Muscle layer of duodenum (tissue), 2 donors: ENCODE results near the gene PTPRT.

Source experiments
- H3K27ac ChIP-seq: one replicate; pipeline ENCODE4 v1.7.0; 2013; ENCODE audit warnings: mild to moderate bottlenecking, low read length
- H3K27me3 ChIP-seq: one replicate; pipeline ENCODE4 v1.7.0; 2013; ENCODE audit warnings: low read depth, mild to moderate bottlenecking, control low read depth, low read length
- H3K36me3 ChIP-seq, 2 donors: one replicate each; pipeline ENCODE4 v1.7.0; 2013; ENCODE audit warnings: low read length in 2 of 2, control low read depth in 1 of 2, mild to moderate bottlenecking in 1 of 2; ENCODE audit not compliant: insufficient read depth in 2 of 2, control insufficient read depth in 1 of 2
- H3K4me1 ChIP-seq, 2 donors: one replicate each; pipeline ENCODE4 v1.7.0; 2013; ENCODE audit warnings: low read length in 2 of 2, mild to moderate bottlenecking in 2 of 2, control low read depth in 1 of 2, moderate library complexity in 1 of 2; ENCODE audit not compliant: insufficient read depth in 2 of 2, control insufficient read depth in 1 of 2
- H3K4me3 ChIP-seq, 2 donors: one replicate each; pipeline ENCODE4 v1.7.0; 2013; ENCODE audit warnings: low read length in 2 of 2, low read depth in 1 of 2, mild to moderate bottlenecking in 1 of 2
- H3K9me3 ChIP-seq, 2 donors: one replicate each; pipeline ENCODE4 v1.7.0; 2013; ENCODE audit warnings: low read length in 2 of 2, control low read depth in 1 of 2, mild to moderate bottlenecking in 1 of 2; ENCODE audit not compliant: control insufficient read depth in 1 of 2
- donor health status: healthy.

The PTPRT gene

GRCh38 chr20:42646250-42646649 lies 543.5 kb downstream of the PTPRT start:
- H3K36me3 ChIP-seq = no peaks in the 10 kb centered on the region
- H3K9me3 ChIP-seq = peaks cover 0 to 3% of the 10 kb centered on the region in 2 donors
- no peak overlapping the region for H3K27ac ChIP-seq
- no peak overlapping the region for H3K4me3 ChIP-seq
- H3K27me3 ChIP-seq = no peaks in the 10 kb centered on the region
- no peaks in the 10 kb centered on the region for H3K4me1 ChIP-seq

DNA sequence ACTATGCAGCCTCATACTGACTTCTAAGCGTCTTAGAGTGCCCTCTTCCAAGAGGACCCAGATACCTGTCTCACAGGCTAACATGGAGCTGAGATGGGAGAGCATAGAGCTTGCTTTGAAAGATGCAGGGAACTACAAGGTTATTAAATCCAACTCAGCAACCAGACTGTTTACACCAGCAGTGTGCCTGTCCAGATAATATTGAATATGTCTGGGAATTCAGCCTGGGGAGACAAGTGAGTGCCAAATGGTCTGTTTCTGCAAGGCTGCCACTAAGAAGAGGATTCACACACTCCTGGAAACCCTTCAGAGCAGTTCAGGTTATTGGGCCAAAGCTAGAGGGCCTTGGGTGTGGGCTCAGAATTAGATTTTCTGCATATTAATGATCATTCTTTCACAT lies 547.8 kb downstream of the PTPRT start:
- Histone ChIP-seq H3K27me3 (no peaks in the 10 kb centered on the region), H3K4me3 (no peak overlapping the region), H3K27ac (no peak overlapping the region), H3K36me3 (no peaks in the 10 kb centered on the region), H3K4me1 (no peaks in the 10 kb centered on the region), H3K9me3 (peaks cover 0 to 3% of the 10 kb centered on the region in 2 donors)

DNA sequence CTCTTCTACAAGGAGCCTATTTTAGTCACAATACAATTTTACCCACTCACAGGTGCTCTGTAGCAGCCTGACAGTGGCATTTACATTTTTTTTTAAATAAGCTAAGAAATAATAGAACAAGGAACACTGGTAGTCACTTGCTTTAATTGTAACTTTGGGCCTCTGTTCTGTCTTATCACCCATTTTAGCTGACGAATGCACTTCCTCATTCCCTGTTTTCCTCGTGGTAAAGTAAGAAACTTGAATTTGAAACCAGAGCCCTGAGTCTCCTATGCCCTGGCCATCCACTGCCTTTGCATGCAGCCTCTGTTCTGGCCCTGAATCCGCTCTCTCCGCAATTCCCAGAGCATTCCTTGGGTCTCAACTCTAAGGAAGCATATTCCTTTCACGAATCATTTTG lies 550.6 kb downstream of the PTPRT start:
- Histone ChIP-seq H3K27me3 (no peaks in the 10 kb centered on the region), H3K36me3 (no peaks in the 10 kb centered on the region), H3K4me3 (no peak overlapping the region), H3K4me1 (no peaks in the 10 kb centered on the region), H3K9me3 (peaks cover 0 to 3% of the 10 kb centered on the region in 2 donors), H3K27ac (no peak overlapping the region)

DNA sequence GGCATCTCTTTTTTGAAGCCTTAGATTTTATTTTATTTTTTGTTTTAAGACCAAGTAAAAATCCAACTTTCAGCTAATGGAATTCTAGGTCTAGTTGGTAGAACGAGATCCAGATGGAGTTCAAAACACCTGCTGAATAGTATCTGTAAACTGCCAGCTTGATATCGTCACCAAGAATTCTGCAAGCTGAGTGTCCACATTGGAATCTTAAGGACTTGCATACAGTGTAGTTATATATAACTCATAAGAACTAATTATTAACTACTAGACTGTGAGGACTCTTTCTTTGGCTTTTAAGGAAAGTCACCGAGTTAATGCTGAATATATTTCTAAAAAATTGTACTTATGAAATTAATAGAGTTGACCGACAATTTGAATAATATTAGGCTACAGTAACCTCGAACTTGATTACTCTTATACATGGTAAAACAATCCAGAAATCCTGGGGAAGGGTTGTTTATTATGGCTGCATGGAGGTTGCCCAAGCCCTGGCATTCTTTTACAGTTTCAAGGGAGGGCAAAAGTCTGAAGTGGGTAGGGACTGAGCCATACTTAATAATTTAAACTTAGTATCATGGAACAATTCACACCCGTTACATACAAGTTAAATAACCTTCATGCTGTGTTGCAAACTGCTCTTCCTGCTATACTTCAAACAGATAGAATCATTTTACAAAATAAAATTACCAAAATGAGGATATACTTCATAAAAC lies 553.9 kb downstream of the PTPRT start:
- H3K9me3 ChIP-seq = no peaks in the 10 kb centered on the region
- H3K4me1 ChIP-seq = no peaks in the 10 kb centered on the region
- H3K27ac ChIP-seq = no peak overlapping the region

GRCh38 chr20:42634156-42634555 lies 555.5 kb downstream of the PTPRT start:
- Histone ChIP-seq H3K4me3 (no peak overlapping the region), H3K27ac (no peak overlapping the region), H3K36me3 (no peaks in the 10 kb centered on the region), H3K4me1 (no peaks in the 10 kb centered on the region), H3K9me3 (peaks cover 0 to 2% of the 10 kb centered on the region in 2 donors), H3K27me3 (no peaks in the 10 kb centered on the region)

More for the DNA sequence above, 553.9 kb downstream of the PTPRT start:
- Histone ChIP-seq H3K36me3 (no peaks in the 10 kb centered on the region), H3K4me3 (no peak overlapping the region), H3K27me3 (no peaks in the 10 kb centered on the region)

DNA sequence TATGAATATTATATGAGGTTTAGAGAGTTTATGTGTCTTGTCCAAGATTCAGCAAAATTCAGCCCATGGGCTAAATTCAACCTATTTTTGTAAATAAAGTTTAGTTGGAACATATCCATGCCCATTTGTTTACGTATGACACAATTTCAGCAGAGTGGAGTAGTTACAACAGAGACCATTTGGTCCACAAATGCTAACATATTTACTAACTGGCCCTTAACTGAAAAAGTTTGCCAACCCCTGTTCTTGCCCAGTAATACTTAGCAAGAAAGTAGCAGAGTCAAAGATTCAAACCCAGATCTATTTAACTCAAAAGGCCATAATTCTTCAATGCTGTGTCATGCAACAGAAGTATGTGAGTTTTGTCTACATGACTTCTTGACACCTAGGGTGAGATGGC lies 561.0 kb downstream of the PTPRT start:
- Histone ChIP-seq H3K36me3 (no peaks in the 10 kb centered on the region), H3K4me1 (no peaks in the 10 kb centered on the region), H3K4me3 (no peak overlapping the region), H3K27ac (no peak overlapping the region), H3K9me3 (peaks cover 0 to 2% of the 10 kb centered on the region in 2 donors), H3K27me3 (no peaks in the 10 kb centered on the region)

DNA sequence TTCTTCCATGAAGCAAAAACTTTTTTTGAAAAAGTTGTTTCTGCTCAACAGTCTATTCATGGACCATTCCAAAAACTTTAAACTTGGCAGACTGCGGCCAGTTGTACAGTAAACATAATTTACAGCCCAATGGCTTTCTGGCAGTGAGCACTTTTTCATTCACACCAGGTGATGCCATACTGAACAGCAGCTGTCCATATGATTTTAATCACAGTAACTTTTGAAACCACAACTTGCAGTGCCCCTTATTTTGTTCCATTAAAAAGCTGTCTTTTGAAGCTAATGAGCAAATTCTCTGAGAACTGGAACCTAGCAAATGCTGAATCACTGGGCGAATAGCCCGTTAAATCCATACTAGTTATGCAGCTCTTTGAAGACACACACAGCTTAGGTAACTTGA lies 576.6 kb downstream of the PTPRT start:
- H3K4me3 ChIP-seq = no peak overlapping the region
- H3K4me1 ChIP-seq = no peaks in the 10 kb centered on the region
- no peak overlapping the region for H3K27ac ChIP-seq
- peaks cover 0 to 2% of the 10 kb centered on the region in 2 donors for H3K9me3 ChIP-seq
- H3K27me3 ChIP-seq = no peaks in the 10 kb centered on the region
- no peaks in the 10 kb centered on the region for H3K36me3 ChIP-seq

DNA sequence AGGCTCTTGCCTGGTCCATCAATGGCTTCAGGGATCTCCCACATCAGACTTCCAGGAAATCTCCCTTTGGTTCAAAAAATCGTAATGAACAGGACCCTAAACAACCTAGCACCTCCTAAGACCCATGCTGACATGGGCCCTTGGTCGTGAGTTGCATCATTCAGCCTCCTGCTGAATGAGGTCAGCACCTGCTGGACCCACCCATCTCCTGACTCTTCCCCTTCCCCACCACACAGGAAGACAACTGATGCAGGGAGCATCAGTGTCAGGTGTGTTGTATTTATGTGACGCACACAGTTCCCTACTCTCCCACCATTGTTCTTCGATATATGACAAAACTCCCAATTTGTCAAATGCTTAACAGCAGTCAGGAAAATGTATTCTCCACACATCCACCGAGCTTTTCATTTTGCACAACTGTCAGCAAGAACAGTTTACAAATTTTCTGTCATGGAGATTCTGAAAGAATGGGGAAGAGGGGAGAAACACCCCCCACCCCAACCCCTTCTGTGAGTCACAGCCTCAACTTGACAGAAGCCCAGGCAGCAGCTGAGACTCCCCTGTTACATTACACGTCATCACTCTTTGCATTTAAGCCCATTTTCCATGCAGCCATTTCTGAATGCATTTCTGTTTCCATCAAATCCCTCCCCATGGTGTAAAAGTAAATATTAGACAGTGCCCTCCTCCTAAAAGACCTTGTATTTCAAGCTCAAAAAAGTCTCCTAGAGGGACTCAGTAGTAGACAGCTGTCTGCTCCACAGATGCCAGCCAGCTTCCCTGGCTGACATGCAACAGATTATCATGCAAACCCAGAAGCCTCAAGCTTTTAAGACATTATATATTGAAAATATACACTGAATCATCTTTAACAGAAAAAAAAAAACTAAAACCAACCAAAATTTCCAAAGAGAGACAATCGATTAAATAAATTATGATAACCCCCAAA lies 577.5 kb downstream of the PTPRT start:
- Histone ChIP-seq H3K36me3 (no peaks in the 10 kb centered on the region), H3K4me1 (no peaks in the 10 kb centered on the region), H3K27ac (no peak overlapping the region), H3K9me3 (peaks cover 0 to 2% of the 10 kb centered on the region in 2 donors), H3K27me3 (no peaks in the 10 kb centered on the region), H3K4me3 (no peak overlapping the region)

GRCh38 chr20:42611423-42611822 lies 578.3 kb downstream of the PTPRT start:
- H3K27ac ChIP-seq = no peak overlapping the region
- H3K4me3 ChIP-seq = no peak overlapping the region
- no peaks in the 10 kb centered on the region for H3K27me3 ChIP-seq
- H3K36me3 ChIP-seq = no peaks in the 10 kb centered on the region
- H3K9me3 ChIP-seq = peaks cover 0 to 2% of the 10 kb centered on the region in 2 donors
- no peaks in the 10 kb centered on the region for H3K4me1 ChIP-seq

DNA sequence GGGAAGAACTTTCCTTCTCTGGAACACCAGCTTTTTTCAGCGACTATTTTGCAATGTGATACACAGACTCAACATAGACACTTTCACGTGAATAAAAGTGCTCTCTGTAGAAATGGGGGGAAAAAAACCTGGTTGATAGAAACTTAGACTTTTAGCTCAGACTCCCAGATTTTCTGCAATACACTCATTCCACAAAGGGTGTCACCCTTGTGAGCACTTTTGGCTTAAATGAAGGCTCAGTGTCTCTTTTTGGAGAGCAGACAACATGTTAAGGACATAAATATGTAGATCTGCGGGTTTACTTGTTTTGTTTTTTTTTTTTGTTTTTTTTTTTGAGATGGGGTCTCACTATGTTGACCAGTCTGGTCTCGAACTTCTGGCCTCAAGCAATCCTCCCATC lies 579.6 kb downstream of the PTPRT start:
- H3K9me3 ChIP-seq = peaks cover 0 to 2% of the 10 kb centered on the region in 2 donors
- no peaks in the 10 kb centered on the region for H3K36me3 ChIP-seq
- H3K27me3 ChIP-seq = no peaks in the 10 kb centered on the region

DNA sequence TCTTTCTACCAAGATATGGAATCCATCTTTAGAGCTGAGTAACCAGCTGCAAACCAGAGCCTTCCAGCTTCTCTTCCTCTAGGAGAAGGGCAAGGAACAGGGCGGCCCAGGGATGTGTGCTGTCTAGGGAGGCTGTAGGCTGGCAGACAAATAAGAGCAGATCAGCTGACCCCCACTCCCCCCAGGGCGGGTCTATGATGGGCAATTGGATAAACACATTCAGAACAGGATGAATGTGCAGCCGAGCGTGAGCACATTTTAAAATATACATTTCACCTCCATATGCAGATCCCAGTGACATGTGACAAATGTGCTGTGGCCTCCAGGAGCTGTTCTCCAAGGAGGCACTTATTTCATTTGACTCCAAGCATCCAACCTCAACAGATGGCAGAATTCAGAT lies 580.1 kb downstream of the PTPRT start:
- Histone ChIP-seq H3K36me3 (no peaks in the 10 kb centered on the region), H3K27ac (no peak overlapping the region), H3K27me3 (no peaks in the 10 kb centered on the region), H3K4me1 (no peaks in the 10 kb centered on the region), H3K9me3 (peaks cover 0 to 2% of the 10 kb centered on the region in 2 donors), H3K4me3 (no peak overlapping the region)

More for the DNA sequence above, 579.6 kb downstream of the PTPRT start:
- Histone ChIP-seq H3K4me3 (no peak overlapping the region), H3K4me1 (no peaks in the 10 kb centered on the region), H3K27ac (no peak overlapping the region)
